Osteoblast (primary cell): Measurements from ENCODE around the gene ABLIM1. TPM values are rescaled to one million over a fixed set of nuclear protein-coding genes. Genes with fewer than 3 reads are reported as not detected.

ENCODE experiments used
- DNase-seq: peaks from one replicate; pipeline ENCODE4 v3.0.0; 2011; ENCODE audit warnings: low spot score, mixed read lengths; ENCODE audit not compliant: insufficient read length; ENCODE audit errors: missing footprints
- H2AFZ ChIP-seq: 2 replicates; pipeline ENCODE4 v1.6.0; 2011; ENCODE audit warnings: mild to moderate bottlenecking, low read length
- H3K27ac ChIP-seq: 2 replicates; pipeline ENCODE4 v1.5.1; 2011; ENCODE audit warnings: mild to moderate bottlenecking, low read depth, low read length, moderate library complexity
- H3K27me3 ChIP-seq: 2 replicates; pipeline ENCODE4 v1.6.0; 2012; ENCODE audit warnings: mild to moderate bottlenecking, control low read depth, inconsistent platforms, low read length, moderate library complexity; ENCODE audit not compliant: insufficient read depth
- H3K36me3 ChIP-seq: 2 replicates; pipeline ENCODE4 v1.5.1; 2011; ENCODE audit warnings: mild to moderate bottlenecking, low read length, control low read depth, moderate library complexity; ENCODE audit not compliant: insufficient read depth
- H3K4me1 ChIP-seq: 2 replicates; pipeline ENCODE4 v1.5.1; 2011; ENCODE audit warnings: mild to moderate bottlenecking, low read length, control low read depth, moderate library complexity; ENCODE audit not compliant: insufficient read depth
- H3K4me2 ChIP-seq: 2 replicates; pipeline ENCODE4 v1.6.0; 2011; ENCODE audit warnings: mild to moderate bottlenecking, low read length; ENCODE audit not compliant: insufficient read depth
- H3K4me3 ChIP-seq: fragments of 200-600 bp; sonication (generic); 3 replicates; pipeline ENCODE4 v1.5.1; 2012; ENCODE audit warnings: mild to moderate bottlenecking, low read length, inconsistent platforms; ENCODE audit not compliant: insufficient read depth
- H3K79me2 ChIP-seq: 2 replicates; pipeline ENCODE4 v1.6.0; 2012; ENCODE audit warnings: mild to moderate bottlenecking, low read length, control low read depth, inconsistent platforms; ENCODE audit not compliant: insufficient read depth
- H3K9me3 ChIP-seq: 2 replicates; pipeline ENCODE4 v1.5.1; 2011; ENCODE audit warnings: low read depth, low read length, control low read depth
- H4K20me1 ChIP-seq: 2 replicates; pipeline ENCODE4 v1.6.0; 2012; ENCODE audit warnings: mild to moderate bottlenecking, low read length, control low read depth; ENCODE audit not compliant: insufficient read depth
- total RNA-seq: library from RNA; depleted of rRNA; stranded (reverse); fragments of >200 nt; gene quantifications from 2 replicates; pipeline ENCODE4 v1.2.3, GENCODE V29; 2012
- TF ChIP-seq, protein P1 (sequence below): IDR thresholded peaks from 2 replicates; pipeline ENCODE4 v1.5.1; 2011; ENCODE audit warnings: mild to moderate bottlenecking, low read depth, low read length, moderate library complexity; ENCODE audit errors: extremely low read depth

ABLIM1 gene
- total RNA-seq, 1 donor: 11.2 TPM

DNA sequence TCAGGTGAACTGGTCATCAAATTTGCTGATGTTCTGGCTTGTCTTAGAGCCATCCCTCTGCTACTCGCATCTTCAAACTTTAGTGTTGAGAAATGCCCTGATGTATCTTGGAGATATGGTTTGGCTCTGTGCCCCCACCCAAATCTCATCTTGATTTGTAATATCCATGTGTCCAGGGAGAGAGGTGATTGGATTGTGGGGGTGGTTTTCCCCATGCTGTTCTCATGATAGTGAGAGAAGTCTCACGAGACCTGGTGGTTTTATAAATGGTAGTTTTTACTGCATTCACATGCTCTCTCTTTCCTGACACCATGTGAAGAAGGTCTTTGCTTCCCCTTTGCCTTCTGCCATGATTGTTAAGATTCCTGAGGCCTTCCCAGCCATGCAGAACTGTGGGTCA, 179.8 kb downstream of the ABLIM1 start:
- Histone ChIP-seq H3K9me3 (no peaks in the 10 kb centered on the region), H4K20me1 (no peaks in the 10 kb centered on the region), H3K27ac (no peak overlapping the region), H3K4me2 (no peak overlapping the region), H3K4me3 (no peak overlapping the region), H2AFZ (no peak overlapping the region), H3K4me1 (no peaks in the 10 kb centered on the region), H3K27me3 (peaks cover 4% of the 10 kb centered on the region), H3K36me3 (no peaks in the 10 kb centered on the region), H3K79me2 (no peaks in the 10 kb centered on the region)
- TF ChIP-seq, protein P1, sequence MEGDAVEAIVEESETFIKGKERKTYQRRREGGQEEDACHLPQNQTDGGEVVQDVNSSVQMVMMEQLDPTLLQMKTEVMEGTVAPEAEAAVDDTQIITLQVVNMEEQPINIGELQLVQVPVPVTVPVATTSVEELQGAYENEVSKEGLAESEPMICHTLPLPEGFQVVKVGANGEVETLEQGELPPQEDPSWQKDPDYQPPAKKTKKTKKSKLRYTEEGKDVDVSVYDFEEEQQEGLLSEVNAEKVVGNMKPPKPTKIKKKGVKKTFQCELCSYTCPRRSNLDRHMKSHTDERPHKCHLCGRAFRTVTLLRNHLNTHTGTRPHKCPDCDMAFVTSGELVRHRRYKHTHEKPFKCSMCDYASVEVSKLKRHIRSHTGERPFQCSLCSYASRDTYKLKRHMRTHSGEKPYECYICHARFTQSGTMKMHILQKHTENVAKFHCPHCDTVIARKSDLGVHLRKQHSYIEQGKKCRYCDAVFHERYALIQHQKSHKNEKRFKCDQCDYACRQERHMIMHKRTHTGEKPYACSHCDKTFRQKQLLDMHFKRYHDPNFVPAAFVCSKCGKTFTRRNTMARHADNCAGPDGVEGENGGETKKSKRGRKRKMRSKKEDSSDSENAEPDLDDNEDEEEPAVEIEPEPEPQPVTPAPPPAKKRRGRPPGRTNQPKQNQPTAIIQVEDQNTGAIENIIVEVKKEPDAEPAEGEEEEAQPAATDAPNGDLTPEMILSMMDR: no peak
- DNase-seq: no peak

- Histone ChIP-seq H3K27ac (no peak overlapping the region), H3K27me3 (peaks cover 4% of the 10 kb centered on the region), H3K4me1 (no peaks in the 10 kb centered on the region), H3K4me3 (no peak overlapping the region), H3K4me2 (no peak overlapping the region), H4K20me1 (no peaks in the 10 kb centered on the region), H3K36me3 (no peaks in the 10 kb centered on the region), H3K79me2 (no peaks in the 10 kb centered on the region), H2AFZ (no peak overlapping the region), H3K9me3 (no peaks in the 10 kb centered on the region)
- no peak for DNase-seq
- TF ChIP-seq, protein P1: no peak
Measured at GRCh38 chr10:114477285-114477684, 180.8 kb downstream of the ABLIM1 start.

DNA sequence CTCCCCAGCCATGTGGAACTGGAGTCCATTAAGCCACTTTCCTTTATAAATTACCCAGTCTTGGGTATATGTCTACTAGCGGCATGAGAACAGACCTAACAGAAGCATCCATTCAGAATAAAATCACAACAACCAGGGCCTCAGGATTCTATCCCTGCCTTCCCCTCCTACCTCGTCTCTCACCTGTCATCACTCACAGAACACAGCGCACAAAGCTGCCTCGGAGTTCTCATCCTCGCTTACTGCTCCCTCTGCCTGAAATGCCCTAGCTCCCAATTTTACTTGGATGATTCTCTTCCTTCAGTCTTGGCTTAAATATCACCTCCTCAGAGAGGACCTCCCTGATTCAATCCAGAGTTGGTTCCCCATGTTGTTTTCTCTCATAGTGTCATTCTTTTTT, 183.1 kb downstream of the ABLIM1 start:
- TF ChIP-seq, protein P1: no peak
- Histone ChIP-seq H3K79me2 (no peaks in the 10 kb centered on the region), H3K4me1 (no peaks in the 10 kb centered on the region), H4K20me1 (no peaks in the 10 kb centered on the region), H3K4me2 (no peak overlapping the region), H3K27me3 (no peaks in the 10 kb centered on the region), H3K4me3 (no peak overlapping the region), H3K36me3 (no peaks in the 10 kb centered on the region), H2AFZ (no peak overlapping the region), H3K27ac (no peak overlapping the region), H3K9me3 (no peaks in the 10 kb centered on the region)
- no peak for DNase-seq

- H2AFZ ChIP-seq: no peak overlapping the region
- TF ChIP-seq, protein P1: no peak
- no peak overlapping the region for H3K4me2 ChIP-seq
- no peak for DNase-seq
- H4K20me1 ChIP-seq: no peaks in the 10 kb centered on the region
- no peaks in the 10 kb centered on the region for H3K36me3 ChIP-seq
- H3K27ac ChIP-seq: no peak overlapping the region
- no peaks in the 10 kb centered on the region for H3K27me3 ChIP-seq
- H3K9me3 ChIP-seq: no peaks in the 10 kb centered on the region
- H3K4me1 ChIP-seq: no peaks in the 10 kb centered on the region
- H3K4me3 ChIP-seq: no peak overlapping the region
- no peaks in the 10 kb centered on the region for H3K79me2 ChIP-seq
Measured at GRCh38 chr10:114473776-114474175, 184.3 kb downstream of the ABLIM1 start.
